IPS DF 6.9 (cell line): ENCODE measurements around the gene MOB2.

ENCODE experiments used
- DNase-seq: peaks from one replicate; pipeline ENCODE4 v3.0.0-alpha.2; 2013; ENCODE audit warnings: low read depth, low spot score
- H3K27ac ChIP-seq: one replicate; pipeline ENCODE4 v1.5.1; 2013; ENCODE audit warnings: low read length, control low read depth
- H3K27me3 ChIP-seq: 2 replicates; pipeline ENCODE4 v1.6.1; 2013; ENCODE audit warnings: mild to moderate bottlenecking, low read length; ENCODE audit not compliant: control insufficient read depth, insufficient read depth
- H3K36me3 ChIP-seq: 2 replicates; pipeline ENCODE4 v1.6.1; 2013; ENCODE audit warnings: low read length; ENCODE audit not compliant: control insufficient read depth, insufficient read depth
- H3K4me1 ChIP-seq: 2 replicates; pipeline ENCODE4 v1.6.1; 2013; ENCODE audit warnings: low read length; ENCODE audit not compliant: control insufficient read depth, insufficient read depth
- H3K4me3 ChIP-seq: 2 replicates; pipeline ENCODE4 v1.5.1; 2013; ENCODE audit warnings: mild to moderate bottlenecking, low read length
- H3K9me3 ChIP-seq: 2 replicates; pipeline ENCODE4 v1.6.1; 2013; ENCODE audit warnings: low read length, inconsistent platforms; ENCODE audit not compliant: control insufficient read depth, insufficient read depth
- WGBS: extraction: QIAGEN DNeasy Blood & Tissue Kit; methylation state at CpG from one replicate; pipeline ENCODE4 v1.1.7; 2013; ENCODE audit warnings: mixed read lengths, missing lambda C conversion rate; ENCODE audit not compliant: insufficient read length, insufficient coverage; 5-methylcytosine and 5-hydroxymethylcytosine counted together

The MOB2 gene

GRCh38 chr11:1448882-1449281 is 37.7 kb downstream of the MOB2 start:
- Histone ChIP-seq H3K9me3 (no peaks in the 10 kb centered on the region), H3K4me3 (no peak overlapping the region), H3K4me1 (no peaks in the 10 kb centered on the region), H3K27me3 (no peaks in the 10 kb centered on the region), H3K36me3 (peaks cover 13% of the 10 kb centered on the region), H3K27ac (no peak overlapping the region)
- DNase-seq = no peak
- no CpG with 5 or more reads among the region's 24 CpGs for WGBS

DNA sequence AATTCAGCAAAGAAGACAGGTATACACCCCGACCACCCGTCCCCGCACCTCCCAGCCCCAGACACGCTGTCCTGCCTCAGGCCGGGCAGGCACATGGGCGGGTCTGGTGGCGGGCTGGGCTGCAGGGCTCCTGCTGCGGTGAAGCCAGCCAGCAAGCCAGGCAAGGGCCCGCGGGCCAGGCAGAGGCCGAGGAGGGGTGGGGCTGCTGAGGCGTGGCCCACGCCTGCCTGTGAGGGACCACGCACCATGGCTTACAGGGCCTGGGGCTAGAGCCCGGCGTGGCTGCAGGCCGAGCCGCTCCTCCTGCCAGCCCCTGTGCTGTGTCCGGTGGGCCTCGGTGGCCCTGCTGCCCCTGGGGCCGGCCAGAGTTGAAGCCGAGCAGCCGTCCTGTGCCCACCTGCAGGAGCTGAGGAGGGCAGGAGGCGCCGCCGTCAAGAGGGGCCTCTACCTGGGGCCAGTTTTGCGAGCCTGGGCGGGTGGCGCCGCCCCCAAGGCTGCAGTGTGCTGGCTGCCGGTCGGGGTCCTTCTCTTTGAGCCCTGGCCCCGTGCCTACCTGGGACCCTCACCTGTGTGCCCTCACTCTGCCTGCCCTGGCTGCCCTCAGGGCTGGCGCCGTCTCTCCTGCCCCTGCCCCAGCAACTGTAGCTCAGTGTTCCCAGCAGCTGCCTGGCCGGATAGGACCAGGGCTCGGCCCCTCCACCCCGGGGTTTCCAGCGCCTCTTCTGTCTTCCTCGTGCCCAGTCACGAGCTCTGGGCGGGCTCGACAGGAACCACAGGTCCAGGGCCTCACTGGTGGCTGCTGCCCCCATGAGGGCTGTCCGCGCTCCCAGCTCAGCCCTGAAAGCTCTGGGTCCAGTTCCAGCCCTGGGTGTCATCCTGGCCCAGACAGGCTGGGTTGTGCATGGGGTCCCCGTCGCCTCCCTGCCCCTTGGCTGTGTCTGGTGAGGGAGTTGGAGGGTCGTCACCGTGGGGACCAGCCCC is 38.4 kb downstream of the MOB2 start:
- no CpG with 5 or more reads among the region's 49 CpGs for WGBS
- no peak overlapping the region for H3K4me3 ChIP-seq
- H3K4me1 ChIP-seq = no peaks in the 10 kb centered on the region
- no peak for DNase-seq
- no peak overlapping the region for H3K27ac ChIP-seq
- H3K36me3 ChIP-seq = peaks cover 12% of the 10 kb centered on the region
- no peaks in the 10 kb centered on the region for H3K9me3 ChIP-seq
- H3K27me3 ChIP-seq = no peaks in the 10 kb centered on the region

- Histone ChIP-seq H3K9me3 (no peaks in the 10 kb centered on the region), H3K4me3 (no peak overlapping the region), H3K27ac (no peak overlapping the region), H3K27me3 (no peaks in the 10 kb centered on the region), H3K4me1 (peaks cover 2% of the 10 kb centered on the region; the same call in 1 of the 2 replicates), H3K36me3 (peaks cover 7% of the 10 kb centered on the region; the same call in 1 of the 2 replicates)
- no CpG with 5 or more reads among the region's 9 CpGs for WGBS
- no peak for DNase-seq
These were observed 40.0 kb downstream of the MOB2 start for GRCh38 chr11:1446623-1447022.

DNA sequence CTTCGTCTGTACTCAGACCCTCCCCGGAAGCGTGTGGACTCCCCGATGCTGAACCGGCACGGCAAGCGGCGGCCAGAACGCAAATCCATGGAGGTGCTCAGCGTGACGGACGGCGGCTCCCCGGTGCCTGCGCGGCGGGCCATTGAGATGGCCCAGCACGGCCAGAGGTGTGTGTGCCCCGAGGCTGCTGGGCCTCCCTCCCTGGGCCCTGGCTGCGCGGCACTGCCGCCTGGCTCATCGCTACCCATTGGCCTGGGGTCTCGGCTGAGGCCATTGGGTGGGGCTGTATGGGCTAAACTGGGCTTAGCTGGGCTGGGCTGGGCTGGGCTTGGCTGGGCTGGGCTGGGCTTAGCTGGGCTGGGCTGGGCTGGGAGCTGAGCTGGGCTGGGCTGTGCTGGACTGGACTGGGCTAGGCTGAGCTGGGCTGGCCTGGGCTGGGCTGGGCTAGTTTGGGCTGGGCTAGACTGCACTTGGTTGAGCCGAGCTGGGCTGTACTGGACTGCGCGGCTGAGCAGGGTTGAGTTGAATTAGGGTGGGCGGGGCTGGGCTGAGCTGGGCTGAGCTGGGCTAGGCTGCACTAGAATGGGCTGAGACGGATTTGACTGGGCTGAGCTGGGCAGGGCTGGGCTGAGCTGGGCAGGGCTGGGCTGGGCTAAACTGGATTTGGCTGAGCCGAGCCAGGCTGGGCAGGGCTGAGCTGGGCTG is 40.7 kb downstream of the MOB2 start:
- Histone ChIP-seq H3K27ac (no peak overlapping the region), H3K4me3 (no peak overlapping the region), H3K36me3 (peaks cover 7% of the 10 kb centered on the region; the same call in 1 of the 2 replicates), H3K4me1 (peaks cover 2% of the 10 kb centered on the region; the same call in 1 of the 2 replicates), H3K27me3 (no peaks in the 10 kb centered on the region), H3K9me3 (no peaks in the 10 kb centered on the region)
- DNase-seq = no peak
- WGBS = no CpG with 5 or more reads among the region's 30 CpGs

- Histone ChIP-seq H3K4me1 (peaks cover 2% of the 10 kb centered on the region; the same call in 1 of the 2 replicates), H3K9me3 (no peaks in the 10 kb centered on the region), H3K4me3 (no peak overlapping the region), H3K27me3 (no peaks in the 10 kb centered on the region), H3K36me3 (peaks cover 7% of the 10 kb centered on the region; the same call in 1 of the 2 replicates), H3K27ac (no peak overlapping the region)
- WGBS = no CpG with 5 or more reads among the region's 32 CpGs
- no peak for DNase-seq
These were observed 41.7 kb downstream of the MOB2 start for GRCh38 chr11:1444823-1445422.

DNA sequence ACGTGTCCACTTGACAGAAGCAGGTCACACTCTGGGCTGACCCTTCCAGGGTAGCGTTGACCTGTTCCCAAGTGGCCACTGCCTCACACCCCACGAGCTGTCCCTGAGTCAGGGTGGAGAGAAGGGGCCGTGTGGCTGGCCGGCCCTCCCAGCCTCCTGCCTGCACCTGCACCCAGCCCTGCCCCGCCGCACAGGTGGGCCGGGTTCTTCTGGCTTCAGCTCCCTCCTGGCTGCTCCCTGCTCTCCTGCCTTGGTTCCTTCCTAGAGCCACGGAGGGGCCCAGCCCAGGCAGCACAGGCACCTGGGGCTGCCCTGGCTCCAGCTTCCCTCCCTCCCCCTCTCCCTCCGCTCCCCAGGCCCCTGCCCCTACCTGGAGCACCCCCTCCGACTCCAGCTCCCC is 42.3 kb downstream of the MOB2 start:
- no CpG with 5 or more reads among the region's 11 CpGs for WGBS
- Histone ChIP-seq H3K27ac (no peak overlapping the region), H3K9me3 (no peaks in the 10 kb centered on the region), H3K4me3 (no peak overlapping the region), H3K4me1 (peaks cover 2% of the 10 kb centered on the region; the same call in 1 of the 2 replicates), H3K36me3 (peaks cover 7% of the 10 kb centered on the region; the same call in 1 of the 2 replicates), H3K27me3 (no peaks in the 10 kb centered on the region)
- no peak for DNase-seq

- H3K9me3 ChIP-seq = no peaks in the 10 kb centered on the region
- peaks cover 2% of the 10 kb centered on the region; the same call in 1 of the 2 replicates for H3K4me1 ChIP-seq
- no peak overlapping the region for H3K4me3 ChIP-seq
- no CpG with 5 or more reads among the region's 9 CpGs for WGBS
- no peaks in the 10 kb centered on the region for H3K27me3 ChIP-seq
- no peak for DNase-seq
- H3K36me3 ChIP-seq = peaks cover 7% of the 10 kb centered on the region; the same call in 1 of the 2 replicates
- H3K27ac ChIP-seq = no peak overlapping the region
These were observed 42.8 kb downstream of the MOB2 start for GRCh38 chr11:1443737-1444136.

DNA sequence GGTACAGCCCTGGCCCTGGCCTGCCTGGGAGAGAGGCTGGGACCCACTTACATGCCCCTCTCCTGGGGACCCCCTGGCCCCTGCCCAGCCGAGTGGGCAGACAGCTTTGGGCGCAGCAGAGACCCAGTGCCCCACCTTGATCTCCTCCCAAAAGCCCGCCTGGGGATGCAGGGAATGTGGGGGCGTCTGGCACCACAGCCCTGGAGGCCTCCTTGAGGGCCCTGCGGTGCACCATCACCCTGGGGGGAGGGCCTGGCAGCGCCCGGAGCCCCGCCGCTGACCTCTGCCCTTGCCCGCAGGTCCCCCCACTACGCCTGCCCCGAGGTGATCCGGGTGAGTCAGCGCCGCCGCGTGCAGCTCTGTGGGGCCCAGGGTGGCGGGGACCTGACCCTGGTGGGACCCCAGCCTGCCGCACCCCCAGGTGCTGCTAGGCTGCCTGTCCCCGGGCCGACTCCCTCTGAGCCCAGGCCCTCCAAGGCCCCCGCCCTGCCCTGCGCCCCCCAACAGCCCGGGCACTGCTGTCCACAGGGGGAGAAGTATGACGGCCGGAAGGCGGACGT is 43.7 kb downstream of the MOB2 start:
- Histone ChIP-seq H3K9me3 (no peaks in the 10 kb centered on the region), H3K27ac (no peak overlapping the region), H3K36me3 (peaks cover 10% of the 10 kb centered on the region; the same call in 1 of the 2 replicates), H3K4me1 (peaks cover 2% of the 10 kb centered on the region; the same call in 1 of the 2 replicates), H3K4me3 (no peak overlapping the region), H3K27me3 (no peaks in the 10 kb centered on the region)
- no peak for DNase-seq
- WGBS = no CpG with 5 or more reads among the region's 28 CpGs

DNA sequence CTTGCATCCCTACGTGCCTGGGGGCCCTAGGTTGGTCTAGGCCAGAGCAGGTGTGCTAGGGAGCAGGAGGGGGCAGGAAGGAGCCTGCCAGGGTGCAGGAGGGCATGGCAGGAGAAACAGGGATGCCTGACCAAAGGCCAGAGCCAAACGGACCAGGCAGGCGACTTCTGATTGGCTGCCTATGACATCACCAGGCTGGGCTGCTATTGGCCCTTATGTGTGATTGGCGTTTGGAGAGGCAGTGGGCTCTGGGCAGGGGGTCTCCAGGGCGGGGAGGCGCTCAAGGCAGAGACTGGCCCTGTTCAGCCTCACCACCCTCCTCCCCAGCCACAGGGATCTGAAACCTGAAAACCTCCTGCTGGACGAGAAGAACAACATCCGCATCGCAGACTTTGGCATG is 44.4 kb downstream of the MOB2 start:
- H3K27me3 ChIP-seq = no peaks in the 10 kb centered on the region
- H3K27ac ChIP-seq = no peak overlapping the region
- DNase-seq = no peak
- peaks cover 10% of the 10 kb centered on the region; the same call in 1 of the 2 replicates for H3K36me3 ChIP-seq
- WGBS = no CpG with 5 or more reads among the region's 9 CpGs
- no peak overlapping the region for H3K4me3 ChIP-seq
- H3K4me1 ChIP-seq = peaks cover 2% of the 10 kb centered on the region; the same call in 1 of the 2 replicates
- no peaks in the 10 kb centered on the region for H3K9me3 ChIP-seq

- H3K27me3 ChIP-seq = no peaks in the 10 kb centered on the region
- H3K36me3 ChIP-seq = peaks cover 10% of the 10 kb centered on the region; the same call in 1 of the 2 replicates
- no peak for DNase-seq
- no peaks in the 10 kb centered on the region for H3K9me3 ChIP-seq
- no CpG with 5 or more reads among the region's 12 CpGs for WGBS
- peaks cover 7% of the 10 kb centered on the region for H3K4me1 ChIP-seq
- H3K4me3 ChIP-seq = no peak overlapping the region
- no peak overlapping the region for H3K27ac ChIP-seq
These were observed 46.1 kb downstream of the MOB2 start for GRCh38 chr11:1440496-1440895.
